Kidney glomerular epithelial cell (primary cell): ENCODE data around the gene IHH.
A peak's percentile ranks its signal among the peaks of the same experiment; 100 is the strongest.

Experiments used
- DNase-seq: peaks from one replicate; lab custom pipeline; 2025; lab: John Stamatoyannopoulos, UW

The IHH gene

DNA sequence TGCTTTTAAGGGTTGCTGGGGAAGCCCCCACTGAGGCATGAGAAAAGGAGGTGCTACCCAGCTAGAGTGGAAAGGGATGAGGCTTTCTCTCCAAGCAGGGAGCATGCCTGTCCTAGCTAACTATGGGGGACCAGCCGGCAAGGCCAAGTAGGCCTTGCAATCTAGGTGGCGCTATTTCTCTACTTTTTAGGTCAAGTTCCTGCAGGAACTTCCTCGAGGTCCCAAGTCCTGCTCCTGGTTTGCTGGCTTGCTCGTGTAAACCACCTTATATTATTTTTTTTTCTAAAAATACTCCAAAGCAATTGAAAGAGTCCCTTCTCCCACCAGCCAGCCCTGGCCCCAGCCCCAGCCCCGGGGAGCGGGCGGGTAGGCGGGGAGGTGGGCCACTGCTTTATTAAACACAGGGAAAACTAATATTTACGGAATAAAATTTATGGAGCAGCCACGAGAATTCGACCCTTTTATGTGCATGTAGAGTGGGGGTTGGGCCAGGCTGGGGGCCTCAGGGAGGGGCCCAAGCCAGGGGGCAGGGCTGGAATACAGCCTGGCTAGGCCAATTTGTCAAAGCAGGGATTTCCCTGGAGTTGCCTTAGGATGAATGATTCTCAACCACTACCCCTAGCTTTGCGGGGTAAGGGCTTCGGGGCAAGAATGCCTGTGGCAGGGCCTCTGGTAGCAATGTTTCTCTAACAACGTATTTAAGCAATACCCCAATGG lies 12.8 kb upstream of the IHH start:
- peak; percentile 63 for DNase-seq

DNA sequence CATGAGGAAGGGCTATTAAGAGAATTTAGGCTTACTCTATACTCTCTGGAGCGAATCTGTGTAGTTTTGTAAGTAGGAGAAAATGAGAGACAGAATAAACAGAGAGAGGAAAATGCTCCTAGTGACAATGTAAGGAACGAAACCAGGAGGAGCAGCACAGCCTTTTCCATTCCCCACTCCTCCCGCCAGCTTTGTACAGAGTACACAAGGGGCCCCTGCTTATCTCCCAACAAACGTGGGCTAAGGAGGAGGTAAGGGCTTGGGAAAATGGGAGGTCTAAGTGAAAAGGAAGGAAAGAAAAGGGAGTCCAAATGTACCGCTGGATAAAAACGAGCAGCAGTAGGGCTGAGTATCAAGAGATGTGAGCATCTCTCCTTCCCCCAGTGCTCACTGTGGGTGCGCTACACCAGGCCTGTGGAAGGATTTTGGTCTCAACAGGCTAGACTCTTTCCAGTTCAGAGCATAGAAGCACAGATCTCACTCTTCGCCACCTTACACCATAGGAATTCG lies 12.1 kb upstream of the IHH start:
- DNase-seq = no peak

DNA sequence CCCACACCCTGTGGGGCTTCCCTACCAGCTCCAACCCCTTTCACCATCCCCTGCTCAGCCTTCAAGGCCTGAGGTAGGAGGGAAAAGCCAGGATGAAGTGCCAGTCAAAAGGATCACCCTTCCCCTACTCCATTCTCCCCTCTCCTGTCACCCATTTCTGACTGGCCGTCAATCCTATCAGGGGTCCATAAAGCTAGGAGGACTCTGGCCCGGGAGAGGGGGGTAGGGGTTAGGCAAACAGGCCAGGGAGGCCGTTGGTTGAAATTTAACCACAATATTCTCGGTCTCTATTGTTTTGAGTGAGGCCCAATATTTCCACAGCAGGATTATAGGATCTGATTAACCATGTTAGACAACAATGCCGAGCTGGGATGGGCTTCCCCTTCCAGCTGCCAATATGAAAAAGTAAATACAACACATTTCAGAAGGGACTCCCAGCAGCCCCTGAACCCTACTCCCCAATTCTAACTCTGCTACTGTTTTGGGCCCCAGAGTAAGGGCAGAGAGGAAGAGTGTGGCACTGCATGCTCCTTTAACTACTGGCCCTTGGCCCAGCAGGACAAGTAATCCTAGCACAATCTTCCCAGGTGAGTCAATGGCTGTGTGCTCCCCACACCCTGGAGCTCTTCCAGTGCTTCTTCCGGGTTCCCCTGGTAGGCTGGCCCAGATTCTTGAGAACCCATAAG lies 10.6 kb upstream of the IHH start:
- no peak for DNase-seq

DNA sequence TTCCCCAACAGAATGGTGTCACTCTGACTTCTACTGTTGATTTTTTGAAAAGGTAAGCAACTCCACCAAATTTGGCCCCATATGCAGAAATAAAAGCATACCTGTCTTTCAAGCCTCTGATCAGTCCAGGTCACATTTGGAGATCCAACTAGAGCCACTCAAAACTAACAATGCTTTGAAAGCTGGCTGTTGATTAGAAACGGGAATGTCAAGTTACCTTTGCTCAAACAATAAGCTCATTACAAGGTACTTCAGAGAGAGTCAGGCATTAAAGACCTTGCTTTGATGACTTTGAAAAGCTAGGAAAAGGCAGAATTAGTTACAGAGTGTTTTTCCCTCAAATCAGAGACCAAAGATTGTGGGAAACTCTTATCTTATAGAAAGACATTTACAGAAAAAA lies 4.8 kb upstream of the IHH start:
- DNase-seq = no peak

DNA sequence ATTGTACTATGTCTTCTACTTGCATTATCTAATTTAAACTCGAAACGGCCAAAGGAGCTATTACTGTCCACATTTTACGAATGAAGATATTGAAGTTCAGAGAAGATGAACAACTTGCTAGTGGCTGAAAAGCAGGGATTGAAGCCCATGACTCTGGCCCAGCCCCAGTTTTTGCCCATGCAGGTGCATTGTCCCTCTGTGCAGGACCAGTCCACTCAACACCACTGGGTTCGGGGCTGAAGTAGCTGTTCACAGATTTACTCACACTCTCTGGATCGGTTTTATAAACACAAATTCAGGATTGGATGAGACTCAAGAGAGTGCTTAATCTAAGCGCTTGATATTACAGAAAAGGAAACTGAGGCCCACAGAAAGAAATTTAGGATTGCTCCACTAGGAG lies 1.4 kb upstream of the IHH start:
- DNase-seq = no peak

DNA sequence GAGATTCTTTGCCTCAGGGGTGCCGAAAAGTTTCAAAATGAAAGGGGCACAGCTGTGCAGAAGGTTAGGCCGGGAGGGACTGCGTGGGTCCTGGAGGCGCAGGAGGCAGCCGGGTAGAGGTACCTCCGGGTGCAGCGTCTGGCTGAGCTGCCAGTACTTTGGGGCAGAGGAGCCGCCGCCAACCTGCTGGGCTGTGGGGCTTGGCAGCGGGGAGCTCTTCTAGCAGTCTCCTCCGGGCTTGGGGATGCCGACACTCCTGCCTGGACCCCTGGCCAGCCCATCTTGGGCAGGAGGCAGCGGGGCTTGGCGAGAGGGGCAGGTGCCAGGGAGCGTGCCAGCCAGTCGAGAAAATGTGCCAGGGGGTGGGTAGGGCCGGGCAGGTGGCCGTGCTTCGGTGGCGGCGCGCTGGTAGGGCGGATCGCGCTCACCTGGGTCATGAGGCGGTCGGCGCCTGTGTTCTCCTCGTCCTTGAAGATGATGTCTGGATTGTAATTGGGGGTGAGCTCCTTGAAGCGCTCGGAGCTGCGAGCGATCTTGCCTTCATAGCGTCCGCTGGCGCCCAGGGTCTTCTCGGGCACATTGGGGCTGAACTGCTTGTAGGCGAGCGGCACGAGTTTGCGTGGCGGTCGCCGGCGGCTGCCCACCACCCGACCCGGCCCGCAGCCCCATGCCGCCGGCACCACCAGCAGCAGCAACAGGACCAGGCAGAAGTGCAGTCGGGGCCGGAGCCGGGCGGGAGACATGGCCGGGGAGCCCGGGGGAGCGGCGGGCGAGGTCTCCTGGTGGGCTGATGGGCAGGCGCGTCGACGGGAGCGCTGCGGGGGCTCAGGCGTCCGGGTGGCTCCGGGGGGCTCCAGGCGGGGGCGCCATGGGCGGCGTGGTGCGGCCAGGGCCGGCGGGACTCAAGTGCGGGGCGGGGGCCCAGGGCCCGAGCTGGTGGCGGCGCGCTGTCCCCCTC lies 717 bp downstream of the IHH start:
- no peak for DNase-seq

DNA sequence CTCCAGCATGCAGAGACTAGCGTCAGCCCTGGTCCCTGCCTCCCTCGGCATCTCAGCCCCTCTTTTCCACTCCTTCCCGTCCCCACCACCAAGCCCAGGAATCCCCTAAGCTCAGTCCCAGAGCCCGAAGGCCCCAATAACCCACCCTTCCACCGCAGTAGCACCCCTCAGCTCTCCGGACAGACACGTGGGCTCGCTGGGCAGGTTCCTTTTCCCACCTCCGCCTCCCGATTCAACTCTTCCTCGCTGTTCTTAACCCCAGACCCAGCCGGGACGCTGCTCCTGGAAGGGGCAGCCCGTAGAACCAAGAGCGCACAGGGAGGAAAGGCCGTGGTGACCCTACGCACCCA lies 1.4 kb downstream of the IHH start:
- no peak for DNase-seq

DNA sequence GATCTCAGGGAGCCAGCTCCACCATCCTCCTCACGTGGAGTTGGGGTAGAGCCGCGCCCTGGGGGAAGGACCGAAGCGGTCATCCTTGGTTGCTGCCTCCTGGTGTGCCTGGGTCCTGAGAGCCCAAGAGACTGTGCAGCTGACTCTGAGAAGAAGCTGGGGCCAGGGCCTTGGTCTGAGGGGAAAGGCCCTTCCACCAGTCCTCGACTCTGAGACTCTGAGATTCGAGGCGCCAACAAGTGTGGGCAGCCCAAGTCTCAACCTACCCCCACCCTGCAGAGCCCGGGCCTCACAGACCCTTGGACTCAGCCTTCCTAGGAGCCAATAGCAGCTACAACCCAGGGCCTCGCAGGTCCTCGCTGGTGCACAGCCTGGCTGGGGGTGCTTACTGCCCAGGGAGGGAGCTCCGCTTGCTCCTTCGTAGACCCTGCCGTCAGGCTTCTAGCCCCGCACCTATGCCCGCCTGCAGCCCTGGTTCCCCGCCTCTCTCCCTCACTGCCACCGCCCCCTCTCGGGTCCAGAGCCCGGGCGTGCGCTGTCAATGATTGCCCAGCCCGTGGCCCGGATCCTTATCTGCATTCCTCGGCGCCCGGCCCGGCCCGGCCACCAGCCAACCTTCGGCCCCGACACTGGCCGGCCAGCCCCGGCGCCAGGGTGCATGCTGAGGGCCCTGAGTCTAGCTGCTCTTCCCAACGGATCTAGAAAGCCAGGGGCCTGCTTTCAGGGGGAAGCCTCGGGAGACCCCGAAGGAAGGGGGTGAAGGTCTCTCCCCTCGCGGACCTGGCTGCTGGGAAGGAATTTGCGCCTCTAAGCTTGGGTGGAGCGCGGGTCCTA lies 2.0 kb downstream of the IHH start:
- DNase-seq = no peak

DNA sequence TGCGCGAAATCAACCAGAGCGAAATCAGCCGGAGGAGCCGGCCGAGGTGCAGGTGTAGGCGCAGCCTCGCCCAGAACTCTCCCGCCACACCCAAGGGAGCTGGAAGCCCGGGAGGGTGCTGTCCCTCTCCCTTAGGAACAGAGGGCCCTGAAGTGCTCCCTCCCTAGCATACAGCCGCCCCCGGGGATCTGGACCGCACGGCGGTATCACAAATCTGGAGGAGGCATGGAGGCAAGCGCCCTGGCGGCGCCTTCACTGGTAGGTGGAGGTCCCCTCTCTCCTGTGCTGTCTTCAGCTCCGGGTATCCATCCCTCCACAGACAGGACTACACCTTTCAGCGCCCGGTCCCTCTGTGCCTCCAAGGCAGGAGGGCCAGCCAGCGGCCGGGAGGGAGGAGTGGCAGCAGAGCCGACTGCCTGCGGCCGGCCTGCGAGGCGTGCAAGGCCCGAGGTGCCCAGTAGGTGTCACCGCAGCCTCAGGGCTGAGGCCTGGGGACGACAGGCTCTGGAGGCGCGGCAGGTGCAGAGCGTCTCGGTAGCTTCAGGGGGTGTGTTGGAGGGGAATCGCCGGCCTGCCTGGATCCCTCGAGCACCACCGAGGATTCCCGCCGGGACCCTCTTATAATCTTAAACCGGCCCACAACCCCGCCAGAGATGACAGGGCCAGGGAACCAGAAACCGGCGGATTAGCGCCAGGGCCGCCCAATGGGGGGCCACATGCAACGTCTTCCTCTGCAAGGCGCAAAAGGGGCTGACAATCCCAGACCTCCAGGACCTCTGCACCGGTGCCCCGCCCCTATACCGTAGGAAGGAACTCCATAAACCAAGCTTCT lies 2.8 kb downstream of the IHH start:
- DNase-seq = peak; percentile 2

DNA sequence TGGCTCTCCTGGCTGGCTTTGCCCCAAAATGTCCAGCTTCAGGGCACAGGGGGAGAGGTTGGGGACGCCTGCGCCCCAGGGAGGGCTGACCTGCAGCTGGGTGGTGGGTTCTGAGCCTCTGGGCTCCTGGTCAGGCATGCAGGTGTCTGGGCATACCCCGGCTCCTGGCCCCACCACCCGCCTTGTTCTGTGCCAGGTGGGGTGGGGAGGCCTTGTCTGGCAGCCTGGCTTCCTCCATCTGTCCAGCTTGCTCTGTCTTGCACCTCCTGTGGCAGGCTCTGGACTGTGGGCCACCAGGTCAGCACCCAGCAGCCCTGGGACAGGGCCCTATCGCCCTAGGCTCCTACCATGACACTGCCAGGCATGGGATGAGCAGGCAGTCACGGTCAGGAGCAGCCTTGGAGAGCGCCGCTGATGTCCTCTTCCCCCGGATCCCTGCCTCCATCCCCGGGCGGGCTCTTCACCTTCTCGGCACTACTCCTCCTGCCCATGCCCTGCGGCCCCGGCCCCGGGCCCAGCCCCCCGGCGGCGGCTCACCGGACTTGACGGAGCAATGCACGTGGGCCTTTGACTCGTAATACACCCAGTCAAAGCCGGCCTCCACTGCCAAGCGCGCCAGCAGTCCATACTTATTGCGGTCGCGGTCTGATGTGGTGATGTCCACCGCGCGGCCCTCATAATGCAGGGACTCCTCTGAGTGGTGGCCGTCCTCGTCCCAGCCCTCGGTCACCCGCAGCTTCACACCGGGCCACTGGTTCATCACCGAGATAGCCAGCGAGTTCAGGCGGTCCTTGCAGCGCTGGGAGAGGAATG lies 3.6 kb downstream of the IHH start:
- DNase-seq = no peak

DNA sequence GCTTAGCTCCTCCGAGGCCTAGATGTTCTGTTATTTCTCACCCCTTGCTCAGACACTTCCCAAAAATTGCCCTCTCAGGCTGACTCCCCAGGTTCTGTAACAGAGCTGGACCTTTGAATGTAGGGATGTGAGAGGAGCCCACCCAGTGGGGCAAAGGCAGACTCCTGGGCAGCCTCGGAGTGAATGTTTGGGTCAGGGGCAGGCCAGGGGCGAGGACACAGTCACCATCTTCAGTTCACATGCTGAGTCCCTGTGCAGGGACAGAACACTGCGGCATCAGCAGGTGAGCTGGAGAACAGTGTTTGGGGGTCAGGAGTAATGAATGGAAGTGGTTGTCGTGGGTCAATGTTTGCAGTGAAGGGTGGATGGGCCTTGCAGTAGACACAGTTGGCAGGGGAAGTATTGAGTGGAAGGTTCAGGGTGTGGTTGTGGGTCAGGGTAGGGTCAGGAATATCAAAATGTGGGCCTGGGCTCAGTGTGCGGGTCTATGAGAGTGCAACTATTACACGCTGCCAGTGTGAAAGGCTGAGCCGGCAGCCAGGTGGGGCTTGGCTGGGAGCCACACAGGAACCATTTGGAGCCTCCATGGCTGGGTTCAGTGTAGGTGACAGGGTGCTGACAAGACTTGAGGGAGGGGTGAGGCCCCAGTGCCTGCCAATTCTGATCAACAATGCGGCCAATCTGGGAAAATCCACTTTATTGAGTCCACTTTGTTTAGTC lies 4.4 kb downstream of the IHH start:
- DNase-seq = no peak

DNA sequence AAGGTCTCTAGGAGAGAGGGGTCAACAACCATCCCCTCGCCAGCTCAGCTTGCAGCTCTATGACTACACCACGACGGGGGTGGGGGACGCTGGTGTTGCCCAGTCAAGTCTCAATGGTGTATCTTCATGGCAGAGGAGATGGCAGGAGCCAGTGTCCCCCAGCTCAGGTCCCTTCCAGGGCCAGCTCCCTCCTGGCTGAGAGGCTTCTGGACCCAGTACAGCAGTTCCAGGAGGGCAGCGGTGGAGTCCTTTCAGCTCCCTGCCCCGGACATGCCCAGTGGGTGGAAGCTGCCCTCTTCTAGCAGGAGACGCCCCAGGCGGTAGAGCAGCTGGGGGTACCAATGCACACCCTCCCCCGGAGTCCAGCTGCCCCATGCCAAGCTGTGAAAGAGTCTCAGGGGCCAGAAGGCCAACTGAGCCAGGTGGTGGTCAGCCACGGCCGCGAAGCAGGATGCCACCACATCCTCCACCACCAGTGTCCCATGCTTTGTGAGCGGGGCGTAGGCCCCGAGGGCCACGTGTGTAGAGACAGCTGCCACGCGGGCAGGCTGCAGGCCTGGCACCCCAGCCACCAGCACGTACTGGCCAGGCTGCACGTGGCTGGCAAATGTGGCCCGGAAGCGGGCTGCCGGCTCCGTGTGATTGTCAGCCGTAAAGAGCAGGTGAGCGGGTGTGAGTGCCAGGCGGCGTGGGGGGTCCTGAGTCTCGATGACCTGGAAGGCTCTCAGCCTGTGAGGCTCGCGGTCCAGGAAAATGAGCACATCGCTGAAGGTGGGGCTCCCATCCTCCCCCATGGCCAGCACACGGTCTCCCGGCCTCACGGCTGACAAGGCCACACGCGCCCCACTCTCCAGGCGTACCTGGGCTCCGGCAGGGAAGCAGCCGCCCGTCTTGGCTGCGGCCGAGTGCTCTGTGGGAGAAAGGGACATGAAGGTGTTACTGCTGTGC lies 5.5 kb downstream of the IHH start:
- DNase-seq = no peak

DNA sequence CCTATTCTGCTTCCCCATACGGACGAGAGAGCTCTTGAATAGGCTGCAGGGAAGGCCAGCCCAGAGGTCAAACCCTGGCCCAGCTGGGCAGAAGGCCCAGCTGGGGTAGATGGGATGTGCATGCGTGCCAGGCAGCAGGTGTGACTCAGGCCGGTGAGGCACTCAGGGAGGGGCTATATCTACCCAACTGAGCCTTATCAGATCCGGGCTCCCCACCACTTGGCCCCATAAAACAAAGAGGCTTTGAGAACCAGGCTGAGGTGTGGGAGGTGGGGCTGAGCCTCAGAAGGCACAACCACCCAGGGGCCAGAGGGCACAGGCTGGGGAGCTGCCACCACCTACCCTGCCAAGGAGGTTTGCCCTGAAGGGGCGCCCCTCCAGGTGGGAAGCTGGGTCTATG lies 11.4 kb downstream of the IHH start:
- no peak for DNase-seq

DNA sequence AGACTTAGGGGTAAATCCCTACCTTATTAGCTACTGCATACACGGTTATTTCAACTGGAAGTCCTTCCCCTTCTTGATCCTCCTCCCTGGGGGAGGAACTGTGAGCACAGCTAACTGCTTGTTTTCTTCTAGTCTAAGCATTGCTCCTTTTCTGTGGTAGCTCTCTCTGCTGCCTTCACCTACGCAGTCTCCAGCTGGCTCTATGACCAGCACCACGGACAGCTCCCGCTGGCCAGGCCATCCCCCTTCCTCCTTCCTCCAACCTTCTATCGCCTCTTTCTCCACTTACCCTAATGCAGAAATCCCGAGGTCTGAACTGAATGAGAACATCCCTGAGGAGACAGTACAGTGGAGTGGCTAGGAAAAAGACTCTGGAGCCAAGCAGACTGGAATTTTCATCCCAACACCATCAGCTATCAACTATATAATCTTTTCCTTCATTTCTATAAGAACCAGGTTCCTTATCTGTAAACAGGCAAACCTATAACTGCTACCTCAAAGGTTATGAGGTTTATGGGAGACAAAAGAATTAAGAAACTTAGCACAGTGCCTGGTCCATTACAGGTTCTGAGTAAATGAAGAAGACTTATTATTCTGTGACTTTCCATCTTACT lies 14.7 kb downstream of the IHH start:
- DNase-seq = peak; percentile 9

DNA sequence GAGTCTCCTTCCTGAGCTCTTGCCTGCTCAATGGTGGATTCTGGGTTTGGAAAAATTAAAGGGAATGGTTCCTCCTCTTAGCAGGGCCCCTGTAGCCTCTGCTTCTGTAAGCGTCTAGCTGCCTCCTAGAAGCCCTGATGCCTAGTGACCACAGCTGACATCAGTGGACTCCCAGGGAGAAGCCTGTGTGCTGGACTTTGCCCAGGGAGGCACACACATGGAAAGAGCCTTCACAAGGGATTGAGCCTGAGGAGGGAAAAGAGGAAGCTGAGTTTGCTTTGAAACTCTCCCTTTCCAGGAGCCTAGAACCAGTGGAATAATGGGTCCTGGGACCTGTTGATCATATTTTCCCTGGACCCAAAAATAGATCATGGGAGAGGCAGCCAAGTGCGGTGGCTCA lies 18.0 kb downstream of the IHH start:
- no peak for DNase-seq

DNA sequence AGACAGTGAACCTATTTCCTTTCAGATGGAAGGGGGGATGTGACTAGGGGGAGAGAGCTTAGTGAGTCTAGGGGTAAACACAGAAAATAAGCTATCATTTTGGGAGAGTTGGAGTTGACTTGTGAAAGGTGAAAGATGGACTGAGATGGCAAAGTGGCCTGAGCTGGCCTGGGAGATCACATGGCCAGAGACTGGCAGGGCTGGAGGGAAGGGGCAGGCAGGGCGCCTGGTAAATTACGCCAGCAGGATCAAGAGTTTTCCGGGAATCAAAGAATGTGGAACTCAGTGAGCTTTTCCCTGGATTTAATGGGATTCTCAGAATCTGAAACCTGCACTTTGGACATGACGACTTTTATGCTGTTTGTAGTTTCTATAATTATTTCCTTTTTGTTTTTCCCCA lies 18.6 kb downstream of the IHH start:
- no peak for DNase-seq

DNA sequence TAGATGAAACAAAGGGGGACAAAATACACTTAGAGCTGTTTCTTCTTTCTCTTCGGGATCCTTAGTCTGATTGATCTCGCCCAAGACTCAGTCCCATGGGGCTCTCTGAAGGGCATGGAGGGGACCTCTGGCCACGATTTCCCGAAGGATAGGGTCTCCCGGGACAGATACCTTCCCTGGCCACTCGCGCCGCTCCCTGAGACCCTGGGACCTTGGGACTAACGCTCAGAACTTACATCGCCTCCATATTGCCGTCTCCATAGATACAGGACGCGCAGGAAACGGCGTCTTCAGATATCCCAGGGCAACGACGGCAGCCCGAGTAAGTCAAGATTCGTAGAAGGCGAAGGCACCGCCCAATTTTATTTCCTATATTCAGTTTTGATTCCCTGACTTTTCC lies 19.5 kb downstream of the IHH start, which contains the start of gene CFAP65:
Gene CFAP65 (minus strand): TSS at position 265 of the 400 bp plus-strand sequence. CDS start 2,468 bp downstream, outside the sequence.
- DNase-seq = peak; percentile 28

DNA sequence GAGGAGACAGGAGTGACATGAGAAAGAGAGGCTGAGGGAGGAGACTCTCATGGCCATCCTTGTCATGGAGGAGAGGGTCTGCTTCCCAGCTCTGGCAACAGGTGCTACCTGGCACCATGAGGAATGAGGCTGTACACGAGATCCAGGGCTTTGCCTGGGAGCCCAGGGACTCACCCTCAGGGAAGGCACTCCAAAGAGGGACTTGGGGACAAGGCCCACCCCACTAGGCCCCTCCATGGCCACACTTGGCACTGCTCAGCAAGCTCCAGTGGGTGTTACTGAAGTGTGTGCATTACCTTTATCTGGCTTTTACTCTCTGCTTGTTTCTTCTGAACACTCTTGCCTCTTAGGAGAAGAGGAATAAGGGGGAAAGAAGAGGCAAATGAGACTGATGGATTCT lies 22.1 kb downstream of the IHH start:
- DNase-seq = no peak
